ENCODE measurements around the gene KIAA0232. TPM values are rescaled to one million over a fixed set of nuclear protein-coding genes. Genes with fewer than 3 reads are reported as not detected.

KIAA0232 gene
- total and polyA plus RNA-seq, 9 of the 15 experiments (the other 6 are each of a cell fraction or from before 2014, with no cell fraction given): 3.5 to 17.4 (median 13.0) TPM

DNA sequence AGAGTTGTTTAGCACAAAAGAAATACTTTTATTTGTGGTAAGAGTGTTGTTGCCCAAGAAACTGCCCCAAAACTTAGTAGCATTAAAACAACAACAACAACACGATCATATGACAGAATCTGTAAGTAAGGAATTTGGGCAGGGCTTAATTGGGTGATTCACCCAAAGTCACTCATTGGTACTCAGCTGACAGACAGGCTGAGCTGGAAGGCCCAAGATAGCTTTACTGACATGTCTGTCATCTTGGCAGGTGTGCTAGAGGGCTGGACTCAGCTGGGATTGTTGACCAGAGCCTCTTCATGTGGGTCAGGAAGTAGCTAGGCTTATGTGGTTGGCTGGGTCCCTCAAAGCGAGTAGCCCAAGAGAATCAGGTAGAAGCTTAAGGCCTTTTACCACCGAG is 52.3 kb downstream of the KIAA0232 start:
- no peak overlapping the region for H3K27ac ChIP-seq (ENCODE audit: extremely low read depth, low read depth, low read length)
- WGBS (ENCODE audit: insufficient coverage, low coverage, missing lambda C conversion rate): 75% methylated on average over 3 of the region's 3 CpGs
- H3K9me3 ChIP-seq (replicated peaks; ENCODE audit: control insufficient read depth, insufficient read depth, low read depth, low read length): no peaks in the 10 kb centered on the region; the same call in 1 of the 2 replicates
- ATAC-seq: peak; percentile 70
- H3K9ac ChIP-seq (ENCODE audit: insufficient read depth in 1 of 2, low read depth in 2 of 2, low read length in 2 of 2): no peak overlapping the region
- H3K36me3 ChIP-seq (ENCODE audit: control insufficient read depth, insufficient read depth, low read length): peaks cover 42% of the 10 kb centered on the region
- FAIRE-seq: peak; percentile 23
- H3K27me3 ChIP-seq (ENCODE audit: control insufficient read depth in 2 of 2, insufficient read depth in 2 of 2, low read length in 2 of 2): no peaks in the 10 kb centered on the region
- no peak overlapping the region for H3K4me3 ChIP-seq
- peaks cover 3 to 7% of the 10 kb centered on the region in 2 experiments; a peak in 4 of 5 replicates for H3K4me1 ChIP-seq (replicated peaks in 1 of 2; ENCODE audit: control insufficient read depth in 2 of 2, insufficient read depth in 2 of 2, low read length in 2 of 2)
- no TSS peak for BruUV-seq (replicated peaks)
- H3K79me2 ChIP-seq (ENCODE audit: control insufficient read depth, insufficient read depth, low read length): peaks cover 56% of the 10 kb centered on the region
- H3K9me1 ChIP-seq (ENCODE audit: control insufficient read depth, insufficient read depth, low read length): no peaks in the 10 kb centered on the region
- no peak overlapping the region for H2AFZ ChIP-seq (ENCODE audit: low read depth, low read length)
- in situ Hi-C loops (cut with MboI) (no loop called here), intact Hi-C loops (cut with micrococcal nuclease) (no loop called here)
- CTCF ChIA-PET (ENCODE audit: low intra/inter-chr PET ratio): no interaction called here
- DNase-seq (ENCODE audit: extremely low read depth in 1 of 4, low spot score in 3 of 4): peak in 3 of 4 experiments; percentile 29 to 32 (median 30)
- POLR2A ChIA-PET: interaction anchor here (0.5 to 1.0 kb wide), 2 partner anchors 20 to 183 kb away, joined by 3 read pairs; no protein-coding TSS in a partner anchor
- H4K20me1 ChIP-seq (replicated peaks; ENCODE audit: control insufficient read depth, insufficient read depth, low read length): no peaks in the 10 kb centered on the region; the same call in 1 of the 2 replicates
- no peak overlapping the region for H3K4me2 ChIP-seq (ENCODE audit: insufficient read depth, low read length)
- TF ChIP-seq NFYB (IDR thresholded peaks at IDR 0.05; ENCODE audit: extremely low read depth, insufficient read length) (peak; percentile 34), L3MBTL2 (IDR thresholded peaks at IDR 0.05) (no peak), TCFL5 (CRISPR knock-in tag; conservative IDR thresholded peaks at IDR 0.05) (no peak), SNIP1 (IDR thresholded peaks at IDR 0.05; ENCODE audit: low read depth) (no peak), ZNF444 (CRISPR knock-in tag; IDR thresholded peaks at IDR 0.05) (no peak)
- TF ChIP-seq, protein P1, sequence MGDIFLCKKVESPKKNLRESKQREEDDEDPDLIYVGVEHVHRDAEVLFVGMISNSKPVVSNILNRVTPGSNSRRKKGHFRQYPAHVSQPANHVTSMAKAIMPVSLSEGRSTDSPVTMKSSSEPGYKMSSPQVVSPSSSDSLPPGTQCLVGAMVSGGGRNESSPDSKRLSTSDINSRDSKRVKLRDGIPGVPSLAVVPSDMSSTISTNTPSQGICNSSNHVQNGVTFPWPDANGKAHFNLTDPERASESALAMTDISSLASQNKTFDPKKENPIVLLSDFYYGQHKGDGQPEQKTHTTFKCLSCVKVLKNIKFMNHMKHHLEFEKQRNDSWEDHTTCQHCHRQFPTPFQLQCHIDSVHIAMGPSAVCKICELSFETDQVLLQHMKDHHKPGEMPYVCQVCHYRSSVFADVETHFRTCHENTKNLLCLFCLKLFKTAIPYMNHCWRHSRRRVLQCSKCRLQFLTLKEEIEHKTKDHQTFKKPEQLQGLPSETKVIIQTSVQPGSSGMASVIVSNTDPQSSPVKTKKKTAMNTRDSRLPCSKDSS (IDR thresholded peaks at IDR 0.05; ENCODE audit: low read depth, partially characterized antibody): no peak
- TF ChIP-seq, protein P2, sequence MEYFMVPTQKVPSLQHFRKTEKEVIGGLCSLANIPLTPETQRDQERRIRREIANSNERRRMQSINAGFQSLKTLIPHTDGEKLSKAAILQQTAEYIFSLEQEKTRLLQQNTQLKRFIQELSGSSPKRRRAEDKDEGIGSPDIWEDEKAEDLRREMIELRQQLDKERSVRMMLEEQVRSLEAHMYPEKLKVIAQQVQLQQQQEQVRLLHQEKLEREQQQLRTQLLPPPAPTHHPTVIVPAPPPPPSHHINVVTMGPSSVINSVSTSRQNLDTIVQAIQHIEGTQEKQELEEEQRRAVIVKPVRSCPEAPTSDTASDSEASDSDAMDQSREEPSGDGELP (CRISPR knock-in tag; IDR thresholded peaks at IDR 0.05; ENCODE audit: borderline replicate concordance): 0 out of 2 replicates have a peak, but pooled peaks have one; percentile 20
- TF ChIP-seq, protein P3, sequence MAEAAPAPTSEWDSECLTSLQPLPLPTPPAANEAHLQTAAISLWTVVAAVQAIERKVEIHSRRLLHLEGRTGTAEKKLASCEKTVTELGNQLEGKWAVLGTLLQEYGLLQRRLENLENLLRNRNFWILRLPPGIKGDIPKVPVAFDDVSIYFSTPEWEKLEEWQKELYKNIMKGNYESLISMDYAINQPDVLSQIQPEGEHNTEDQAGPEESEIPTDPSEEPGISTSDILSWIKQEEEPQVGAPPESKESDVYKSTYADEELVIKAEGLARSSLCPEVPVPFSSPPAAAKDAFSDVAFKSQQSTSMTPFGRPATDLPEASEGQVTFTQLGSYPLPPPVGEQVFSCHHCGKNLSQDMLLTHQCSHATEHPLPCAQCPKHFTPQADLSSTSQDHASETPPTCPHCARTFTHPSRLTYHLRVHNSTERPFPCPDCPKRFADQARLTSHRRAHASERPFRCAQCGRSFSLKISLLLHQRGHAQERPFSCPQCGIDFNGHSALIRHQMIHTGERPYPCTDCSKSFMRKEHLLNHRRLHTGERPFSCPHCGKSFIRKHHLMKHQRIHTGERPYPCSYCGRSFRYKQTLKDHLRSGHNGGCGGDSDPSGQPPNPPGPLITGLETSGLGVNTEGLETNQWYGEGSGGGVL (CRISPR knock-in tag; IDR thresholded peaks at IDR 0.05): no peak
- TF ChIP-seq, protein P4, sequence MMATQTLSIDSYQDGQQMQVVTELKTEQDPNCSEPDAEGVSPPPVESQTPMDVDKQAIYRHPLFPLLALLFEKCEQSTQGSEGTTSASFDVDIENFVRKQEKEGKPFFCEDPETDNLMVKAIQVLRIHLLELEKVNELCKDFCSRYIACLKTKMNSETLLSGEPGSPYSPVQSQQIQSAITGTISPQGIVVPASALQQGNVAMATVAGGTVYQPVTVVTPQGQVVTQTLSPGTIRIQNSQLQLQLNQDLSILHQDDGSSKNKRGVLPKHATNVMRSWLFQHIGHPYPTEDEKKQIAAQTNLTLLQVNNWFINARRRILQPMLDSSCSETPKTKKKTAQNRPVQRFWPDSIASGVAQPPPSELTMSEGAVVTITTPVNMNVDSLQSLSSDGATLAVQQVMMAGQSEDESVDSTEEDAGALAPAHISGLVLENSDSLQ (IDR thresholded peaks at IDR 0.05): peak; percentile 86

All from K562 (cell line).